ENCODE results near the gene TIAM2. TPM values are rescaled to one million over a fixed set of nuclear protein-coding genes. Genes with fewer than 3 reads are reported as not detected.
"Not testable (repeated sequence)": the region's sequence is repeated elsewhere in the genome, so short reads cannot be mapped to it uniquely, and the experiment has no call there.

Gene TIAM2
- total RNA-seq, 1 donor from 2014 or later, result 11.9 TPM

DNA sequence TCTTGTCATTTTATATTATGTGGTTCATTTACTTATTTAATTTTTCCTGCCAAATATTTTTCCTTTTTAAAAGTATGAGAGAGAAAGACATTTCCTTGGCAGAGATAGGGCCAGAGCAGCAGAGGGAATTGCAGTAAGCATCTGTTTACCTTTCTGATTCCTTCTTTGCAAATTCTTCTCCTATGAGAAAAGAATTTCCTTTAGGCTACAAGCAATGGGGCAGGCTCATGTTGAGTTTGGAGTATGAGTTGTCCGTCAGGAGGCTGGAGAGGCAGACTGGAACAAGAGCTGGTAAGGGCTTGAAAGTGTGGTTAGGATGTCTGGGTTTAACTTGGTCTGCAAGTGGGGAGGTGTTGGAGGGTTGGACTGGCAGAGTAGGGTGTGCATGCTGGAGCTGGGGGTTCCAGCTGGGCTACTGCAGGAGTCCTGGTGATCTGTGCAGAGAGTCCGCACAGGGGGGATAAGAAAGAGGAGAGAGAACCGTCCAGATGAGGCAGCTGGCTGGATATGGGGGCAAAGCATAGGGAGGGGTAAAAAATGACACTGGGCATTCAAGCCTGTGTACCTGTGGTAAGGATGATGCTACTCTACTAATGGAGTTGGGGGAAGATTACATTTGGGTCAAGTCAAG lies 19.7 kb downstream of the TIAM2 start:
- intact Hi-C loops (cut with micrococcal nuclease), result no loop called here
- DNase-seq (no peak), ATAC-seq (no peak)

- DNase-seq; intact Hi-C loops (cut with micrococcal nuclease); ATAC-seq: not testable (repeated sequence)
Observed at GRCh38 chr6:155018415-155018814, 23.3 kb downstream of the TIAM2 start.

DNA sequence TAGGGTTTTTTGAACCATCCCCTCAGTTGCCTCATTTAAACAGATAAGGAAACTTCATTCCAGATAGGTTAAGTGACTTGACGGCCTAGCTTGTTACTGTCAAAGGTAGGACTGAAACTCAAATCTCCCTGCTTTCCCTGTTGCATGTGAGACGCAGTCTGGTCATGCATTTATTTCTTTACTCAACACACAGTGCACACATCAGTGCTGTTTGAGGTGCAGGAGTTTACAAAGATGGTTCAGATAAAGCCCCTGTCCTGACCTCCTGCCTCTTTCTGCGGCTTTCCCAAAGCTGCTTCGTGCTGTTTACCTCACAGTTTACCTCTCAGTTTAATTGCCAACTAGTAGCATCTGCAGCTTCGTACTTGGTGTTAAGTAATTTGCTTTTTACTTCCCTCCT lies 26.6 kb downstream of the TIAM2 start:
- ATAC-seq (no peak), DNase-seq (no peak)
- intact Hi-C loops (cut with micrococcal nuclease), result no loop called here

GRCh38 chr6:155022721-155023120 lies 27.6 kb downstream of the TIAM2 start:
- intact Hi-C loops (cut with micrococcal nuclease), result no loop called here
- no peak for ATAC-seq

GRCh38 chr6:155023717-155024116 lies 28.6 kb downstream of the TIAM2 start:
- DNase-seq, result no peak
- intact Hi-C loops (cut with micrococcal nuclease), result no loop called here
- ATAC-seq, result no peak

More at GRCh38 chr6:155022721-155023120, 27.6 kb downstream of the TIAM2 start:
- no peak for DNase-seq

GRCh38 chr6:155024391-155025027 lies 29.4 kb downstream of the TIAM2 start:
- ATAC-seq (no peak), DNase-seq (no peak)
- intact Hi-C loops (cut with micrococcal nuclease), result no loop called here

DNA sequence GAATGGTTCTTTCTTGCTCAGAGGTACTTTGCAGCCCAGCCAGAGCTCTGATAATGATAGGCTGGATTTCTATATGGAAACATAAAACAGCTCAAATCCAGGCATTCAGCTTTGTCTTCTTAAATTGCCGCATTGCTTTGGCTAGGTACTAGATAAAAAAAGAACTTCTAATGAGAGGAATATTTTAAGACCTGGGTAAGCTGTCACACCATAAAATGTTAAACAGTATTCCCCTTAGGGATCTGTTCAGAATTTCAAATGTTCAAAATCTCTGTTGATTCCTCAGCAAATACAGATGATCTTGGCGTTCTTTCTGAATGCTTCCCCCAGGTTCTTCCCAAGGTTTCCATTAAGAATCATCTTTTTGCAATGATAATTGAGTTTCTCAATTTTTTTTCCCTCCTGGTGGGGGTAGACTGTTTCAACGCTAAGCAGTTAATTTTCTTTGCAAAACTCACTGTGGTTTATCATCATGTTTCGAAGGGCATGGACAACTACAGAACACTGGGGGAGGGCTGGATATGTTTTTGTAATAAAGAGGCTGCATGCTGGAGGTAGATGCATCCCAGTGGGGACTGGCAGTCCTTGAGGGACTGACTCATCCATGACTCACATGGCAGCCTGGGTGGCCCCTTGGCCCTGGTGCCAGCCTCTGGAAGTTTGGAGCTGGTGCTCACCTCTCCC lies 31.0 kb downstream of the TIAM2 start:
- intact Hi-C loops (cut with micrococcal nuclease), result no loop called here
- DNase-seq, result no peak

DNA sequence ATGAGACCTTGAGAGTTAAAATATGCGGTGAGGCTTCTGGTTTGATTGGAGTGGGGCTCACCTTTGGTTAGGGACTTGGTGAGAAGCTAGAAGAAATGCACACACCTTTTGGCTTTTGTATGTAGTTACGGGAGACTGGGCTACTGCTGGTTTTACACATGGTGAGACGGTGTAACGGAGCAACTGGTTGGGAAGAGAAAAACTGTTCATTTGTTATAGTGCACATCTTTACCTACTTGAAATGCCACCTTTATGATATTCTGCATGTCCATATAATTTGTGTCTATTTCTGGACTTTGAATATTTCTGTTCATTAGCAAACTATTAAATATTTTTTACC lies 31.6 kb downstream of the TIAM2 start:
- ATAC-seq (no peak), DNase-seq (no peak)
- intact Hi-C loops (cut with micrococcal nuclease), result no loop called here

More for the DNA sequence above, 31.0 kb downstream of the TIAM2 start:
- peak; percentile 61 for ATAC-seq

- DNase-seq (no peak), ATAC-seq (no peak)
- intact Hi-C loops (cut with micrococcal nuclease), result no loop called here
Observed at GRCh38 chr6:155030148-155030720, 35.1 kb downstream of the TIAM2 start.

DNA sequence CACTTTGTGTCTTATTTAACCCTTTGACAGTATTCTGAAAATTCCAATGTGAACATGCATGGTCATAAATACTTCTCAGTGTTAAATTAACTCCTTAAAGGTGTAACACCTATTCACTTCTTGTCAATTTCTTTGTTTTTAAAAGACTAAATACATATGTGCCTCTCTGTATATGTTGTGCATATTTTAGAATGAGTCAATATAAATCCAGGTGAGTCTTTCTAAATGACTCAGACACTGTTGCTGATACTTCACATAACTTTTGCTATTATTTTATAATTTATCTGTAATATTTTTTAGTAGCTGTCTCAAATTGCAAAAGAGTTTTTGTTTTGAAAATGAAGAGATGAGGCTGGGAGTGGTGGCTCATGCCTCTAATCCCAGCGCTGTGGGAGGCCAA lies 36.0 kb downstream of the TIAM2 start:
- ATAC-seq (no peak), DNase-seq (no peak)
- intact Hi-C loops (cut with micrococcal nuclease), result no loop called here

- DNase-seq (no peak), ATAC-seq (no peak)
- intact Hi-C loops (cut with micrococcal nuclease), result no loop called here
Observed at GRCh38 chr6:155033021-155033791, 38.1 kb downstream of the TIAM2 start.

DNA sequence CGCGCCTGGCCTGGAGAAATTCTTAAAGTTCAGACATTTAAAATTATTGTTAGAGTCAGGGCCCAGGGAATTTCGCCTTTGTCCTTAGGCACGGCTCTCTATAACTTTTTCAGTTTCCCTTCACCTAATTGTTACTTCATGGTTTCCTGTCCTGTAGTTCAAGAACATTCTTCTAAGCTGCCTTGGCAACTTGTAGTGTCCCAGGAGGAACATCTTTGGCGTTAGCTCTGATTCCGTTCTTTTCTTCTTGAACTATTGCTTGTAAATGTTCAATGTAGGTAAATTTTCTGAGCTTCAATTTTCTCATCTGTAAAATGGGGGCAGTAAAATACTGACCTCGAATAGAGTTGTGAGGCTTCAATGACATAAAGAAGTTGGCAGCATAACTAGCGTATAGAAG lies 41.8 kb downstream of the TIAM2 start:
- intact Hi-C loops (cut with micrococcal nuclease), result no loop called here
- ATAC-seq, result no peak

DNA sequence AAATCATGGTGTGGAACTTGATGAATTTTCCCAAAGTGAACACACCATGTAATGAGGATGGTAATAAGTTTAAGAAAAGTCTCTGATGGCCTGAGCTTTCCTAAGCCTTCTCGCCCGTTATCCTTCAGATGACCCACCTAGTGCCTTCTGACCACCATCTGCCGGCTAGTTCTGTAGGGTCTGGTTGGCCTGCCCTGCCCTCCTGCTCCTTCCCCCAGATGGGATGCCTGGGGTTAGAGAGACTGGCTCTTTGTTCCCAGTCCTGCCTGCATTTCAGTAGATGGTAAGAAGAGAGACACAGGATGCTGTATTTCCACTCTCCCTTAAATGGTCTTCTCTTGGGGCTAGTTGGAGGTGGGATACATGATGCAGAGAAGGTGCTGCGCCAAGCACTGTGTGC lies 43.0 kb downstream of the TIAM2 start:
- DNase-seq (no peak), ATAC-seq (no peak)
- intact Hi-C loops (cut with micrococcal nuclease), result no loop called here

More for the DNA sequence above, 41.8 kb downstream of the TIAM2 start:
- DNase-seq, result no peak

GRCh38 chr6:155038527-155038926 lies 43.4 kb downstream of the TIAM2 start:
- ATAC-seq (no peak), DNase-seq (no peak)
- intact Hi-C loops (cut with micrococcal nuclease), result no loop called here

DNA sequence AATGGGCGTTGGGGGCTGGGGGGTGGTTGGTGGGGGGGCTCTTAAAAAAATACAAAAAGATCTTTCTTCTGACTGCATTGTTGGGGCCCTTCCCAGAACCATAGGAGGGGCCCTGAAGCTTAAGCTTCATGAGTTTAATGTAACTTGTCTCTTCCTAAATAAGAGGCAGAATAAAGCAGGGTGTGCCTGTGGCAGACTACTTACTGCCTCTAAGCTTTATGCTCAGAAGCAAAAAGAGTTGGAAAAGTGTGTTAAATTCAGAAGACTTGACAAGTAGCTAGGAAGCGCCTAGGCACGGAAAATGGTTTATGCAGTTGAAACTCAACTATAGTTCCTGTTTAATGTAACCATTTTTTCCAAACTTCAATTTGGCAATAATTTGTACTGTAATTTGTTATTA lies 44.5 kb downstream of the TIAM2 start:
- DNase-seq (no peak), ATAC-seq (no peak)
- intact Hi-C loops (cut with micrococcal nuclease), result no loop called here

- no peak for DNase-seq
- intact Hi-C loops (cut with micrococcal nuclease), result no loop called here
- no peak for ATAC-seq
Observed at GRCh38 chr6:155040154-155040553, 45.0 kb downstream of the TIAM2 start.

DNA sequence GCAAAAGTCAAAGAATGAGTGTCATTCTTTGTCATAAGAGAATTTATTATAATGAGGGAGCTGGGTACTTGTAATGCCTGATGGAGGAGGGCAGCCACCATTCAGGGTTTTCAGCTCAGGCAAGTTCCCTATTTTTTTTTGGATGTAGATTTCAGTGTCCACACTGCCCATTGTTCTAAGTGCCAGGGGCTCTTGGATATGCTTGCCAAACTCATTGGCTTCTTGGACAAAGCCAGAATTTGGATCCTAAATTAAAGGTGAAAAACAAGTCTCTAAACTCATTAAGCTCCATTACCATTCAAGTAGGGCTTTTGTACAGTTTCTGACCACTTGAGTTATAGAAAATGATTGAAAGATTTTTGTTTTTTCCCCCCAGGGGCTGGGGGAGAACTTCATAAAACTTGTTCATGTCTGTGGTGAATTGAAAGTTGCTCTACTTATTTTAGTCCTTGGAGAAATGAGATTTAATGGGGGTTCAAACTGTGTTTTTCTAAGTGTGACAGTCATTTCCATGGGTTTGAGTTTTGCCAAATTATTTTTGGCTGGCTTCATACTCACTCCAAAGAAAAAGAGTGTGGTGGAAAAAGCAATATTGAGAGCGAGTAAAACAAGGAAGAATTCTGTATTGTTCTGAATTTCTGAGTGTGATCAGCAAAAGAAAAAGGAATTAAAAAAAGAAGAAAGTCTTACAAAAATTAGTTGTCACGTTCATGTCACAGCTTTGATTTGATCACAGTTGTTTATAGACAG lies 46.0 kb downstream of the TIAM2 start:
- ATAC-seq (no peak), DNase-seq (no peak)
- intact Hi-C loops (cut with micrococcal nuclease), result no loop called here

- ATAC-seq (no peak), DNase-seq (peak; percentile 37)
- intact Hi-C loops (cut with micrococcal nuclease), result no loop called here
Observed at GRCh38 chr6:155041741-155042279, 46.7 kb downstream of the TIAM2 start.

GRCh38 chr6:155042983-155043382 lies 47.9 kb downstream of the TIAM2 start:
- ATAC-seq, result no peak

More at GRCh38 chr6:155042983-155043382, 47.9 kb downstream of the TIAM2 start:
- intact Hi-C loops (cut with micrococcal nuclease), result no loop called here
- DNase-seq, result no peak

Data from left ventricle myocardium superior (tissue), 1 donor.